Astrocyte of the spinal cord (primary cell): ENCODE measurements around the gene WWP2.

Experiments used
- DNase-seq: peaks from one replicate; pipeline ENCODE4 v3.0.0; 2011; ENCODE audit warnings: low read depth, low spot score
- H3K4me3 ChIP-seq: 2 replicates; pipeline ENCODE4 v1.5.1; 2011; ENCODE audit warnings: low read depth, mild to moderate bottlenecking, low read length, moderate library complexity
- in situ Hi-C: cut with HindIII; loops from 2 replicates; pipeline ENCODE4 v1.10.0; 2017; ENCODE audit warnings: low sequenced_read_pairs
- TF ChIP-seq, protein P1 (sequence below): IDR thresholded peaks from 2 replicates; pipeline ENCODE4 v1.5.1; 2012; ENCODE audit warnings: low read depth, mild to moderate bottlenecking, low read length, inconsistent platforms

Gene WWP2

DNA sequence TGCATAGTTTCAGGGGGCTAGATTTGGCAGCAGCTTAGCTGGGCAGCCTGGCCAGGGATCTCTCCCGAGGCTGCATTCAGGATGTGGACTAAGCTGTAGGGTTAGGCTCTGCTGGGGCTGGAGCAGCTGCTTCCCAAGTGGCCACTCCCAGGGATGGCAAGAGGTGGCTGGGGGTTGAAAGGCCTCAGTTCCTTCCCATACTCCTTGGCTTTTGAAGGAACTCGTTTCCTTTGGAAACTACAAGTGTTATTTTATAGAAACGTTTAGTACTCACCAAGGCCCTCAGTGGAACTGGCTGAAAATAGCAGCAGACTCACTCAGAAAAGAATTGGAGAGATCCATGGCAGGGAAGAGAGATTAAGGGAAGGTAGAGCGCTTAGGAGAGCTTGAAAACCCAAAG is 76.4 kb downstream of the WWP2 start:
- DNase-seq, result no peak
- no peak overlapping the region for H3K4me3 ChIP-seq
- TF ChIP-seq, protein P1, sequence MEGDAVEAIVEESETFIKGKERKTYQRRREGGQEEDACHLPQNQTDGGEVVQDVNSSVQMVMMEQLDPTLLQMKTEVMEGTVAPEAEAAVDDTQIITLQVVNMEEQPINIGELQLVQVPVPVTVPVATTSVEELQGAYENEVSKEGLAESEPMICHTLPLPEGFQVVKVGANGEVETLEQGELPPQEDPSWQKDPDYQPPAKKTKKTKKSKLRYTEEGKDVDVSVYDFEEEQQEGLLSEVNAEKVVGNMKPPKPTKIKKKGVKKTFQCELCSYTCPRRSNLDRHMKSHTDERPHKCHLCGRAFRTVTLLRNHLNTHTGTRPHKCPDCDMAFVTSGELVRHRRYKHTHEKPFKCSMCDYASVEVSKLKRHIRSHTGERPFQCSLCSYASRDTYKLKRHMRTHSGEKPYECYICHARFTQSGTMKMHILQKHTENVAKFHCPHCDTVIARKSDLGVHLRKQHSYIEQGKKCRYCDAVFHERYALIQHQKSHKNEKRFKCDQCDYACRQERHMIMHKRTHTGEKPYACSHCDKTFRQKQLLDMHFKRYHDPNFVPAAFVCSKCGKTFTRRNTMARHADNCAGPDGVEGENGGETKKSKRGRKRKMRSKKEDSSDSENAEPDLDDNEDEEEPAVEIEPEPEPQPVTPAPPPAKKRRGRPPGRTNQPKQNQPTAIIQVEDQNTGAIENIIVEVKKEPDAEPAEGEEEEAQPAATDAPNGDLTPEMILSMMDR, result no peak
- in situ Hi-C loops, result no loop called here

DNA sequence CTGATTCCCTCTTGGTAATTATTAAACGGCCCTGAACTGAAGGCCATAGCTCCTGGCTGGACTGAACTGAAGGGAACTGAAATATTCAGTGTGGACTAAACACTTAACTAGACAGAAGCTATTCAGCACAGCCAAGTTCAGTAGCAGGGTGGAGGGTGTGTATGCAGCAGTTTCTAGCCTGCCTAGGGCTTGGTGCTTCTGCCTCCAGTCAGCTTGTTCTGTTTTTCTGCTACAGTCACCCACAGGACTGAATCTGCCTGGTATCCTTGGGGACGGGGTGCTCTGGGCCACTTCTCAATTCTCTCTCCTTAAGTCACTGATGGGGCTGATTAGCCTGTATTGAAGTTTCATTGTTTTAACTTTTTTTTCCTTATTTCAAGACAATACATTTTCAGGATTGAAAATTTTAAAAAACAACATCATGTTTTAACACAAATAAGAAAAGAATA is 77.1 kb downstream of the WWP2 start:
- in situ Hi-C loops, result no loop called here
- TF ChIP-seq, protein P1, result no peak
- H3K4me3 ChIP-seq, result no peak overlapping the region
- DNase-seq, result no peak

DNA sequence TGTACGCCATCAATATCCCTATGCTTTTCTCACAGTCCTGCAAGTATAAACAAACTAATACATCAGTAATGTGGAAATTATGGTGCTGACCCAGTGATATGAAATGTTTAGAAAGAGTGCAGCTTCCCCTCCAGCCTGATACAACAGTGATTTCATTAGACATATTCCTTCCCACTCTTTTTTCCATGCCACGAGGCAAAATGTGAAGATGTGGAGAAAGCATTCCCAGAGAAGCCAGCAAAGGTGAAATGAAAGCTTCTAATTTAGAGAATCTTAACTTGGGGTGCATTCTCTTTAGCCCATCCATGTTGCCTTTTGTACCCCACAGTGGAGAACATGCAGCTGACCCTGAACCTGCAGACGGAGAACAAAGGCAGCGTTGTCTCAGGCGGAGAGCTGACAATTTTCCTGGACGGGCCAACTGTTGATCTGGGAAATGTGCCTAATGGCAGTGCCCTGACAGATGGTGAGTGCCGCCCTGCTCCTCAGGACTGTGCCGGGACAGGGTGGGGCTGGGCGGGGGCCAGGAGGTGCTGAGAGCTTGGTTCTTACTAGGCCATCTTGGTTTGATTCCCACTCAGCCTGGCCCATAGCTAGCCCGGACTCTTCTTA is 77.8 kb downstream of the WWP2 start:
- no peak overlapping the region for H3K4me3 ChIP-seq
- DNase-seq, result peak; percentile 34
- TF ChIP-seq, protein P1, result no peak
- in situ Hi-C loops, result no loop called here

DNA sequence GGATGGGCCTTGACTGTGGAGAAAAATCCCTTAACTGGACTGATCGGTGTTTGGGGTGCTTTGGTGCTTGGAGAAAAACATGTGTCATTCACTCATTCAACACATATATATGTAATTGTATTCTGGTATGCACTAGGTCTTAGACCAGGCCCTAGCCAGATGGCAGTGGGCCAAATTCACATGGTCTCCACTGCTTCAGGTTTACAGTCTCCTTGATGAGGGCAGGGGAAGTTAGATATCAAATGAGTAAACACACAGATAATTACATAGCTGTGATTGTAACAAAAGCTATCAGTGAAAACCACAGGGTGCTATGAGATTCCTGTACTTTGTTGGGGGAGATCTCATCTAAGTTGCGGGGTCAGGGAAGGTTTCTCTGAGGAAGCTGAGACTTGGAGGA is 78.8 kb downstream of the WWP2 start:
- H3K4me3 ChIP-seq, result no peak overlapping the region
- DNase-seq, result no peak
- TF ChIP-seq, protein P1, result no peak
- in situ Hi-C loops, result no loop called here

DNA sequence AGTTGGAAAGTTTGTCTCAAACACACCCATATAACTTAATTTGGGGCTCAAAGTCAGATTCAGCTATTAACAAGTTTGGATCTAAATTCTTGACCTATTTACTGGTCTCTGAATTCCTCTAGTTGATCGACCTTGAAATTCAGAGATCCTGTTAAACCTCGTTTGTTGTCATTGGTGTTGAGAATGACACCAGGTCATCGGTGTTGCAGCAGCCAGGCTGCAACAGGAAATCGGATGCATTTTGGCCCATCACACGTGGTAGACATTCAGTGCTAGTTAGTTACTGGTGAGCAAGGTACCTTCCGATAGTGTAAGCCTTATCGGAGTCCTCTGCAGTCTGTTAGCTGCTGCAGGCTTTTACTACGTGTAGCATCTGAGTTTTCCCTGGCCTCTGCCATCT is 82.3 kb downstream of the WWP2 start:
- TF ChIP-seq, protein P1, result no peak
- in situ Hi-C loops, result no loop called here
- DNase-seq, result no peak
- no peak overlapping the region for H3K4me3 ChIP-seq

DNA sequence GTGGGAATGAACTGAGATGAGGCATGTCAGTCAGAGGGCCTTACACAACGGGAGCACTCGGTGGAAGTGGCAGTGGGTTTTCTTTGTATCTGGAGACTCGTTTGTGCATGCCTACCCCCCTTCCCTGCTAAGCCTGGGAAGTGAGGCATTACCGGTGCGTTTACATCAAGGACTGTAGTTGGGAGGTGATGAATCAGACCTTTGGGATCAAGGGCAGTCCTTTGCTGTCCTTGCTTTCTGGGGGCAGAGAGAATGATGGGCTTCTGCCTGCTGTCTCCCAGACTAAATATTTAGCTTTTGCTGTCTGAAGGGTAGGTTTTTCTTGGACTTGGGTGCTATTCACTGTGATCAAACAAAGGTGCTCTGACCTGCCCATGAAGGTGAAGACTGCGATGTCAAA is 83.0 kb downstream of the WWP2 start:
- H3K4me3 ChIP-seq, result no peak overlapping the region
- TF ChIP-seq, protein P1, result no peak
- in situ Hi-C loops, result no loop called here
- DNase-seq, result no peak

DNA sequence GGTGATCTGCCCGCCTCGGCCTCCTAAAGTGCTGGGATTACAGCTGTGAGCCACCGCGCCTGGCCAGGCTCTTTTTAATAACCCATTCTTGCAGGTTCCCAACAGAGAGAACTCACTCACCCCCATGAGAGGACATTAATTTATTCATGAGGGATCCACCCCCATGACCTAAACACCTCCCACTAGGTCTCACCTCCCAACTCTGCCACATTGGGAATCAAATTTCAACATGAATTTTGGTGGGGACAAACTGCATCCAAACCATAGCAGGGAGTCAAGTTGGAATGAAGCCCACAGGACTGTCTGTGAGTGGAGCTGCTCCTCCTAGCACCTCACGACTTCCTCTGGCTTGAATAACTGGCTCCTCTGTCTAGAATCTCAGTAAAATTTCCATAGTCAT is 85.5 kb downstream of the WWP2 start:
- no peak overlapping the region for H3K4me3 ChIP-seq
- TF ChIP-seq, protein P1, result no peak
- in situ Hi-C loops, result no loop called here
- no peak for DNase-seq
